HS-27A (cell line): ENCODE results near the gene TRPM6.

Experiments
- DNase-seq: peaks from one replicate; pipeline ENCODE4 v3.0.0-alpha.2; 2012; ENCODE audit warnings: low read depth, missing footprints

TRPM6 gene

DNA sequence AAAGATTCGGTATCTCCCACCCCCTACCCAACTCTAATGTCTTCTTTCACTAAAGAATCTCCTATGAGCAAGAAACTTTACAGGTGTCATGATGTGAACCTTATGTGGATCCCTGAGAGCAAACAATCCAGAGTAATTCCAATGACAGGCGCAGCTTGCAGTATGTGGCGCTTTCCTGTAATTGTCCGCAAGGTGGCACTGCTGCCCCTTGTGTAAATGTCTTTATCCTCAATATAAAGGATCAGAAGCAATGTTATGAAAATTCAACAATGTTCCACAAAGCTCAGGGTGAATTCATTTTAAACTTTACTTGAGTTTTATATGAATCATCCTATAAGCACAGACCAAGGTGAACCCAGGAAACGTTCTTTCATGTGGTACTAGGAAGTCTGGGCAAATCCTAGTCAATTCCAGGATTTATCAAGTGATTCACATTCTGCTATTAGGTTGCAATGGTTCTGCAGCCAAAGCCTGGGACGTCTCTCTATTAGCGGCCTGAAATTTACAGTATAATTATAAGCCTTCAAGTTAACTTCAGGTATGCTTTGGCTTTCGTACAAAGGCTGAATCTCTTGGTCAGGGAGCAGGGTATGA lies 113.7 kb downstream of the TRPM6 start:
- DNase-seq = peak; percentile 27

DNA sequence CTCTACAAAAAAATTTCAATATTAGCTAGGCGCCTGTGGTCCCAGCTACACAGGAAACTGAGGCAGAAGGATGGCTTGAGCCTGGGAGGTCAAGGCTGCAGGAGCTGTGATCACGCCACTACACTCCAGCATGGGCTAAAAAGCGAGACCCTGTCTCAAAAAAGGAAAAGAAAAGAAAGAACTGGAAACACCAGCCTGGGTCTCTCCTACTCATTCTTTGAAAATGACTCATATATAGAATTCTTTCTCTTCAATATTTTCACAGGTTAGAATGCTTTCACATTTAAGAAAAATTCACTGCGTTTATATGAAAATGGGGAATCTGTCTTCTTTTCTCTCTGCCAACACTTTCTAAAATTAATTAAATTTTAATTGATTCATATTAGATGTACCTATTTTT lies 115.6 kb downstream of the TRPM6 start:
- DNase-seq = no peak

DNA sequence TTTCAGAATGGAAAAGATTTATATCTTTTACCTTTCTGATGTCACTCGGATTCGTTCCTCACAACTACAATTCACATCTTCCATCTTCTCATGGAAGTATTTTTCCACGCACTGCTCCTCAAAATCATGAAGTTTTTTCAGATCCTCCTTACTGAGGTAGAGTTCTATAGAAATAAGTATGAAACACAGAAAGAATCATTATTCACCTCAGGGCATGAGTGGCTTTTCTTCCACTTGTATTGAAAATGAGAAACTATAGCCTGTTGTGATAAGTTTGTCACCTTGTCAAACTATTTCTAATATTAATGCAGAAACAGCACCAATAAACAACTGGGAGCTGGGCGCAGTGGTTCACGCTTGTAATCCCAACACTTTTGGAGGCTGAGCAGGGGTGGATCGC lies 116.0 kb downstream of the TRPM6 start:
- no peak for DNase-seq

DNA sequence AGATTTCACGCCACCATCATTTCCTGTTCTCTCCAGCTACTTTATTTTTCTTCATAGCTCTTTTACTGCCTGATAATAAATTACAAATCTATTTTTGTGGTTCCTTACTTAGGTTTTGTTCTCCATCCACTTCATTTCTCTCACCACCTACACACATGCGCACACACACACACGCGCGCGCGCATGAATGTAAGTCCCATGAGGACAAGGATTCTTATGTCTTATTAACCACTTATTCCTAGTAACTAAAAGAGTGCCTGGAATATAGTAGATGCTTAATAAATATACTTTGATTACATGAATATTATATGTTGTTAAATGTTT lies 116.5 kb downstream of the TRPM6 start:
- DNase-seq = no peak

DNA sequence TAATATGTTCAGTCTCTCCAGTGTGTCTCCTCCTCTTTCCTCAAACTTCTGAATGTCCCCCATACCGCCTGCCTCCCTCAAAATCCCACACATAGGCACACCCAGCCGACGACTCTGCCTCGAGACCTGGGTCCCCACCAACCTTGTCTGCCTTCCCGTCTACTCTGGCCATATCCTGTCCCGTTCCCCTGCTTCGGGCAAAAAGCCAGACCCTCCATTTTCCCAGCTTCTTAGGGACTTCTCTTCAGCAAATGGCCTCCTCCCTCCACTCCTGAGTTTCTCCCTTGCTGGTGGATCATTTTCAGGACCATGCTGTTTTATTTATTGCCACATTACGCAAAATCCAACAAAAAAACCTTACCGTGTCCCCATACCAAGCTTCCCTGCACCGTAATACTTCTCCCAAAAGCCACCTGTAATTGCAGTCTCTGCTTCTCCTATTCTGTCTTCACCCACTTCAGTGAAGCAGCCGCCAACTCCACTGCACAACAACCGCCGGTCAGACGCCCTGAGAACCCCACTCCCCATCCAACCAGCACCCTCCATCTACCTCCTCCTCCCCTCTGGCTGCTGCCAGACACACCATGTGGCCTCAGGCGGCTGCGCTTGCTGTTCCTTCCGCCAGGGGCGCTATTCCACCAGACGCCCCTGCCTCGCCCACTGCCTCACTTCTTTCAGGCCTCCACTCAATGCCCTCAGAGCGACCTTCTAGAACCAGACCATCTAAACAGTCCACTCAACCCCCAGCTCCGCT lies 117.0 kb downstream of the TRPM6 start:
- no peak for DNase-seq

DNA sequence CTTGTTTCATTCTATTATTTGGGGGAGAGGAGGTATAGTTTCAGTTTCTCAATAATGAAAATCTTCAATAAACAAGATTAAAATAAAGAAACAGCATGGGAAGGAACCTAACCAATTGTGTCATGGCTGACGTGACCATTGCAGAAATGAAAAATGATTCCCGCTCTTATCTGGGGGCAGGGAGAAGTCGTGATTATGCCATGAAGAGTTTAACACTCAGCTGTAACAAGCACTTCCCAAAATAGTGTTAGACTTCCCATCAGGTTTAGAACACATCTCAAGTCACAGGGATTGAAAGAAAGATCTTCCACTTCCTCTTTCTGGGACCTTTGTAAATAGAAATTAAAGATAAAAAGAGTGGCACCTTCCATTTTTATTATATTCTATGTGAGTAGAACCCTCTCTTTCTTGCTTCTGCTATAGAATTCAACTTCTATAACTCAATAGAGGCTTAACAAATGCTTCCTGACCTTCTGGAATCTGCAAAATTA lies 122.2 kb downstream of the TRPM6 start:
- DNase-seq = no peak

DNA sequence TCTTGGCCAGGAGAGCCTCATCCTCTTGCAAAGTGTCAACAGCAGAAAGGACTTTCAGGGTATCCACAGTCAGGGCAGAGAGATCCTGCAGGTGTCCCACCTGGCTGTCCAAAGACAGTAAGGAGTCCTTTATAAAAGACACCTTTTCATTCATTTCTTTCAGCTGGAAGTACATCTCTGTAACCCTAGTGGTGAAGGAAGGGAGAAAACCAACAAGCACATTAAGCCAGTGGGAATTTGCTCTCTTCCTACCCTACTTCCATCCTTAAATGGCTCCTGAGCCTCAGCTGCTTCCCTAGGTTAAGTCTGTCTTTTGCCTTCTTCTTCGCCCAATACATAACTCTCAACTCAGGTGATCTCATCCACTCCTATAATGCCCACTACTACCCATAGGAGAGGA lies 124.8 kb downstream of the TRPM6 start:
- DNase-seq = no peak

DNA sequence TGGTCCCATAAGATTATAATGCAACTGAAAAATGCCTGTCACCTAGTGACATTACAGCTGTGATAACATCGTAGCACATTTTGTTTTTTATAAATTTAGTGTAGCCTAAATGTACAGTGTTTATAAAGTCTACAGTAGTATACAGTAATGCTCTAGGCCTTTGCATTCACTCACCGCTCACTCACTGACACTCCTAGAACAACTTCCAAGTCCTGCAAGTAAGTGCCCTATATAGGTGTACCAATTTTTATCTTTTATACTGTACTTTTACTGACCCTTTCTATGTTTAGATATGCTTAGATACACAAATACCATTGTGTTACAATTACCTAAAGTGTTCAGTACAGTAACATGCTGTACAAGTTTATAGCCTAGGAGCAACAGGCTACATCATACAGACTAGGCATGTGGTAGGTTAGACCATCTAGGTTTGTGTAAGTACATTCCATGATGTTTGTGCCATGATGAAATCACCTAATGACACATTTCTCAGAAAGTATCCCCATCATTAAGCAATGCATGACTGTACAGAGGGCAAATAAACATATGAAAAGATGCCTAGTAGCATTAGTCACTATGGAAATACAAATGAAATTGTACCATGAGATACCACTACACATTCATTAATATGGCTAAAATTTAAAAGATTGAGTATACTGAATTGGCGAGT lies 127.6 kb downstream of the TRPM6 start:
- peak; percentile 47 for DNase-seq

DNA sequence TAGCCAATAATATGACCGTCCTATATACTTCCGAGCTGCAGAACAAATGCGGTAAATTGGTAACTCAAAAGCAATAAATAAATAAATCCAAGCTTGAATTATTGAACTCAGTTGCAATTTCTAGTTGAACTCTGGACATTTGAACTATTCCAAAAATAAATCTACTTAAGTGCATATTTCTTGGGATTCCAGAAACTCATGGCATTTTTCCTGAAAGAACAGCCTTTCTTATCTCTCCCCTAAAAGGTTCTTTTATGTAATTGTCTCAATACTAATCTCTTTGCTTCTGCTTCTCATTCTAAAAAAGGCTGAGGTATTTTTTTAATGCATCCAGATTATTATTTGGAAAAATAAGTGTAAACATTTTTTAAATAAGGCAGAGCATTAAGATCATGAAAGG lies 131.7 kb downstream of the TRPM6 start:
- DNase-seq = no peak

DNA sequence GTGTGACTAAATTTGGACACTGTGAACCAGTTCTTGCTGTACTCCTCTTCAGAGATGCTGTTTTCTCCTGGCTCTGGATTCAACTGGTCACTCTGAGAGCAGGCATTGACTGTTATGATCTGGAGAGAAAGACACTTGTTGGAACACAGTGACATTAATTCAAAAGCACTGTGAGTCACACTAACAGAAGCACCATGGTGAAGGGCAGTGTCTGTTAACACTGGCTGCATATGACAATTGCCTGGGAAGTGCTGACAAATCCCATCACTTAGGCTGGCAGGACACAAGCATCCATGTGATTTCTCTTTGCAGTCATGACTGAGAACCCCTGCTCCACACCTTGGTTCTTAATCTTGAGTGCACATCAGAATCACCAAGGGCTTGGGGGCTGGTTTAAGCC lies 132.4 kb downstream of the TRPM6 start:
- DNase-seq = no peak

DNA sequence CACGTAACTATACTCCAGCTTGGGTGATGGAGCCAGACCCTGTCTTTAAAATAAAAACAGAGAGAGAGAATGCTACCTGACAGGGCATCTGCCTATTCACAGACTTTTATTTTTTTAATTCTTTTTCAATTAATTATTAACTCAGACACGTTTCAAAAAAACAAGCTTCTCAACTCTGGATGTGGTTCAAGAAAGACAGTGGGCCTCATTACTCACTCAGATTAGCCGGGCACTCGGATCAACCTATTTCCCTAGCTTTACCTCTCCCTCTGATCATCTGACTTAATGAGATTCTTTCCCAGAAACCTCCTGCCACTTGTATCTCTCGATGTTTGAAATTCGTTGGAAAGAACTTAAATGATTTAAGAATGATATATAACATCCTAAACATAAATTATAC lies 134.1 kb downstream of the TRPM6 start:
- no peak for DNase-seq

DNA sequence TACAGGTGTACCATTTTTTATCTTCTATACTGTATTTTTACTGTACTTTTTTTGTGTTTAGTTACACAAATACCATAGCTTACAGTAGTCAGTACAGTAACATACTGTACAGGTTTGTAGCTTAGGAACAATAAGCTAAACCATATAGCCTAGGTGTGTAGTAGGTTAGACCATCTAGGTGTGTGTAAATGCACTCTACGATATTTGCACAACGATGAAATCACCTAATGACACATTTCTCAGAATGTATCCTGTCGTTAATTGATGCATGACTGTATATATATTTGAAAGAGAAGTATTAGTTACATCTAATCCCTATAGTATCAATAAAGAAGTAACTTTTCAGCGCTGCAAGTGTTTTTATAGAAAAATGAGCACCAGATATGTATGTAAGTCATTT lies 138.8 kb downstream of the TRPM6 start:
- no peak for DNase-seq

DNA sequence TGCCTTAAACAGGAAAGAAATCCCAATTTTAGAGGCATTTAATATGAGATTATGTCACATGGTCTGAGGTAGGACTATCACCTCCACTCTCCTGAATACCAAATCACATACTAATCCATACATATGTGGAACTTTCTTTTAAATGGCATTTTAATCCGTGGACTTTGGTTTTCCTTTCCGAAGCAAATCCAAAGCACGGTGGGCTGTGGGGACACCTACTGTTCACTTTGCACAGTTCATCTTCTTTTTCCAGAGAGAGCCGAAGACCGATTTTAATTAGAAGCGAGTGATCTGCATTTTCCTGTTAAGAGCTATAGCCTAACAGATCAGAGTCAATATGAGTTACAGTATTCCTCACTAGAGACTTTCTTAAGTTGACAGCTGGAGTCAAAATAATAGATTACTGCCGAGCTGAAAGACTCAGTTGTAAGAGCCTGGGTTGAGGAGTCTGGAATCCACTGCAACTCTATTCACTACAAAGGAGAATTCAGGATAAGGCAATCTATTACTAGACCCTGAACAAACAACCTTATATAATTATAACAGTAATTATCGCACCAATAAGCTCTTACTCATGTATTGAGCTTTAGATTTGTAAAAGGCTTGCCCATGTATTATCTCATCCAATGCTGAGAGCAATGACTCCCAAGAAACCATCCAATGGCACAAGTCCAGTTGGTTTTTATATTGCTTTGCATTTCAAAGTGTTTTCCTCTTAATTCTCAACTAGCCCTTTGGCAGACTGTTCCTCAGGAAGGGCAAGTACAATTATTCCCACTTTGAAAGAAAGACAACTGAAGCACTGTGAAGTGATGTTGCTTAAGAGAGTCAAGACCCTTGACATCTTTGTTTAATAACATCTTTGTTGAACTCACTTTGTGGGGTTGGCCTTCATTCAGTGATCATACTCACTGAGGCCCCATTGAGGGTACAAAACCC lies 144.7 kb downstream of the TRPM6 start:
- DNase-seq = no peak

DNA sequence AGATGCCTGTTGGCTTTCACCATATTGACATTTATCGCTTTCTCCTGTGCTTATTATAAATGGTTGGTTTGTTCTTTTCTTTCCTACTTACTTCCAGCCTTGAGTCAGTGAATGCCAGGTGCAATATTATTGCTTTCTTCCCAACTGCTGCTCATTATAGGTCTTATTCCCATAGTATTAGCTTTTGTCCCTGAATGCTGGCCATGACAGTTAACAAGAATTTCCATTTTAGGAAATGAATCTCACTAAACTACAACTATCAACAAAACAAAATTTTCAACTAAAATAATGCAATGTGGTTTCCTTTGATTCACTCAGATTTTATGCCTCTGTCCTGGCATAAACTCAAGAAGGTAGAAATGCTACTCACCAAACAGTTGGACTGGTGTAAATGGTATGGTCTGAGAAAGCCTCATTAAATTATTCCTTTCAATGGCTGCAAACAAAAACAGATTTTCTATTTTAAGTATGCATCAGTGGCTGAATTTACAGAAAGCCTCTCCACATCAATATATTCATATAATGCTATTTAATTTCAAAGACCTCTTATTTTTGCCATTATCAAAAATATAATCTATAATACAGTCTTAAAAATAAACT lies 145.4 kb downstream of the TRPM6 start:
- no peak for DNase-seq

DNA sequence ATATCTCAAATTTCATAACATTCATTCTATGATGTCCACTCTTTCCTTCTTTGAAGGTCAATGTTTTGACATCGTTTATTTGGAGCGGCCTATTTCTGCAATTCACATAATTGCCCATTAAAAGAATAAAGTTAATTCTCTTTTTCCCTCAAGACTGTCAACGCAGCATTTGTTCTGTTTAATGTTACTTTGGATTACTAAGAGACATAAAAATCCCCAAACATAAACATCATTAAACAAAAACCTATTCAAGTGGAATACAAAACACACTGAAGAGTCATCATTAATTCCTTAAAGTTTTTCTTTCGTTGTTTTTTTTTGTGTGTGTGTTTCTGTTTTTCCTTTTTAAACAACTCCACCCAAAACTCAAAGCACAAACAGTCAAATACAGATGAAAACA lies 151.1 kb downstream of the TRPM6 start:
- no peak for DNase-seq

DNA sequence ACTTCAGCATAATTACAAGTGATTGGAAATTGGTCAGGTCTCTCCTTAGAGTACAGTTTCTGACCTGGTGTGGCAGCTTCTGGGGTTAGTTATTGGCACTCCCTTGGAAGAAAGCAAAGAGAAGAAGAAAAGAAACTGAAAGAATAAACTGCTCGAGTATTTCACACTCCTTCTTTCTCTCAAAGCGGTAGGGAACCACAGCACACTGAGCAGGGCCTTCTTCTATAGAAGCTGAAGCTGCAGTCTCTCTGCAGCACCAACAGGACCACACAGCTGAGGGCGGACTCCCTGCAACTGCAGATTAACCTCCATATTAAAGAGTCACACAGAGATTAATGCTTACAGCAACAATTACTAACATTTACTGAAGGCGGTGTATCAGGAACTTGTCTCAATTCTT lies 152.0 kb downstream of the TRPM6 start:
- no peak for DNase-seq

DNA sequence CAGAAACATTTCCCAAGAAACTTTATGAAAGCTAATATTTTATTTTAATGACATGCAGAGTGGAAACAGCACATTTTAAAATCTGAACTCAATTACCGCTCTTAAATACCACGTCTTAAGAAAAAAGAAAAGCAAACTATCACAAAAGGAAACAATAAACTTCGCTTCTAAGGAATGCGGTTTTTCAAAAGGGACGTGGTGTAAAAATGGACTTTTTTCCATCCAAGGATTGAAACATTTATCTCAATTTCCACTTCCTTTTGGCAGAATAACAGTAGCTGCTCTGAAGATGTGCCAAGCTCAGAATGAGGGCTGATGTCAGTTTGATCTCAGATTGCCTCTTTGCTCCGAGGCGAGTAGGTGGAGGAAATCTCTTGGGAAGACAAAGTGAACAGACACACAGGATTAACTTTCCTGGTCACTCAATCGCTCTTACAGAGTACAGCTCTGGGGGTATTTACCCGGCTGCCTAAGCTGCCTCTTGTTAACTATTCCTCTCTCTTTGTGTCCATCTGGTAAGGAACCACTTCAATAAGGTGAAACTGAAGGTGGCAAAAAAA lies 158.5 kb downstream of the TRPM6 start:
- no peak for DNase-seq

DNA sequence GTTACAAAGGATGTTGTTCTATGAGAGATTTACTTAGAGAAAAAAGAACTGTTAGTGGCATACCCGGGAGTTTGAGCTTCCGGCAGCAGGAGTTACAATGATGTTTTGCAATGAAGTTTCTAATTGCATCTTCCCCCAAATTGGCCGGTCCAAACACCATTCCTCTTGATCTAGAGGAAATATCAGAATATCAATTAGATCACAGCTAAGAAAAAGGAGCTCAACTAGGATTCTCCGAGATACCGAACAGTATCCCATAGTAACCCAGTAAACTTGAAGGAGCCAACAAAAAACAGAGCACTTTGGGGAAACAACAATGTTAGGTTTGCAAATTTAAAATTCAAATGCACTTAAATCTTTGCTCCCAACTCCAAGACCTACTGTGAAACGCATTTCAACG lies 159.5 kb downstream of the TRPM6 start:
- DNase-seq = no peak

DNA sequence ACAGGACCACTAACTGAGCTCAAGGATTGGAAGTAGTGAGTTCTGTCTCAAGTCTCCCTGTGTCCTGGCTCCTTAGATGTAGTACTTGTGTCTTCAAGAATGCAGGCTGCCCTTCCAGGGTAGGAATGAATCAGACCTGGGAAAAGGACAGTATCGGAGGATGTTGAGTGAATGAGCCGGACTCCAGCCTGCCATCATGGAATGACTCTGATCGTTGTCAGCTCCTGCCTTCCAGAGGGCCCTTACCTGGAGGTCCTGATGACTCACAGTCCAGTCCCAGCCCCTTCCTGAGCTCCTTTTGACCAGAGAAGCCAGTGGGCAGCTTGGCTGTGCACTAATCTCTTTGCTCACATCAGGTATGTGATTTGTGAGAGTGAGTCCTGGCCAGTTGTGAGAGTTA lies 161.1 kb downstream of the TRPM6 start:
- DNase-seq = no peak

DNA sequence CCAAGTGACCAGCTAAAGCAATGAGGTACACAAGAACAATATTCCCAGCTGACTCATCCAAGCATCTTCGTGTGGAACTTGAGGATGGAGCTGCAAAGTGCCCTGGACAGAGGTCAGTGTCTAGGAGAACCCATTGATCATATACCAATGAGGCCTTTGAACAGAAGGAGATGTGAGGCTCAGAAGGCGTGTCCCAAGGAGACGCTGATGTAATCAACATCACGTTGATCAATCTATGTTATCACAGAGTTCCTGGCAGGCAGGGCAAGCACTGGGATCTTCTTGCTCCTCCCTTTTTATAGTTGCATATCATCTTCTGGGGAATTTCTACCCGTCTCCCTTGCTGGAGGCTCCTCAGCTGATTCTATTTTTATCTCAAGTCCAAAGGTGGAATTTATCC lies 163.4 kb downstream of the TRPM6 start:
- DNase-seq = no peak
